GM19099 (cell line): ENCODE measurements around the gene CFAP53.
A peak's percentile ranks its signal among the peaks of the same experiment; 100 is the strongest.

Source experiments
- POLR2A ChIP-seq: IDR thresholded peaks from 3 replicates; pipeline ENCODE4 v1.6.1; 2011; ENCODE audit warnings: low read depth; ENCODE audit not compliant: insufficient read length; ENCODE audit errors: extremely low read depth

The CFAP53 gene

DNA sequence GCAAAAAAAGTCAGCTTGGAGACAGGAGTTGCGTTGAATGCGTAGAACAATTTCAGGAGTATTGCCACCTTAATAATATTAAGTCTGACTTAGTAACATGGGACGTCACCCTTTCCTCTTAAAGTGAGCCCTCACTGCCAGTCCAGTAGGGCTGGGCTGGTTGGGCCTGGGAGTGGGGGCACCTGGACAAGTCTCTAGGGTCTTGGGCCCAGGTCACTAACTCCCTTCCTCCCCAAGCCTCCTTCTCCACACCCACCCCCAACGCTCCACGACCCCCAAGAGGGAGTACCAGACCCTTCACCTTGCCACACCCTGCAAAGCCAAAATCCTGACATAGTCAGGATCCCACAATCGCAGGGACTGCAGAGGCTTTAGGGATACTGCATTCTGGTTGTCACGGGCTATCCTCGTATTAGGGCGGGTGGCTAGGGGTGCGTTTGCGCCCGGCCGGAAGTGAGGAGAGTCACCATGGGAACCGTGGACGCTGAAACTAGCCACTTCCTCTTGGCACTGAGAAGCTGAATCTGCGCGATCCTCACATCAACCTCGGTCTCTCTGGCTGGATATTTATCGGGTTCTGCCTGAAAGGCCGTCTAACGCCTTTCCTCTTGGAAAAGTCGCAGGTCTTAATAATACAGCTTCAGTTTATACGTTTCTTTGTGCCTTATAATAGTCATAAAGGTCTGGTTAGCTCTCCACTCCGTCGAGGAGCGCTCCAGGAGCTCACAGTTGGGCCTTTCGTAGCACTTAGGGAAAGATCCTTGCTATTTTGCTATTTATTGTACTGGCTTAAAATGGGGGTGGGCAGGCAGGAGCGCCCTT, 31.5 kb upstream of the CFAP53 start:
- no peak for TF ChIP-seq POLR2A

DNA sequence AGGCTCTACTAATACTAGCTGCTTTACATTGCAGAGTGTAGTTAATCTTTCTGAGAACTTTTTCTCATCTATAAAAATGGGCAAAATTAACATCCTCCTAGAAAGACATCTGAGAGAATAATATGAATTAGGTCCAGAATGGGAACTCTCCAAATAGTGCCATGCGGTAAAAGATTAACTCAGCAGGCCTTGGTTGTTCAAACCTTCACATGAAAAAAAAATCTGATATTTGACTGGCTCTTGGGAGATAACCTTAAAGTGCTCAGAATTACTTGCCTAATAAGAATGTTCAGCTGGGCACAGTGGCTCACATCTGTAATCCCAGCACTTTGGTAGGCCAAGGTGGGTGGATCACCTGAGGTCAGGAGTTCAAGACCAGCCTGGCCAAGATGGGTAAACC, 26.7 kb upstream of the CFAP53 start:
- no peak for TF ChIP-seq POLR2A

GRCh38 chr18:50289108-50289443, 22.8 kb upstream of the CFAP53 start:
- no peak for TF ChIP-seq POLR2A

GRCh38 chr18:50287441-50288347, 21.4 kb upstream of the CFAP53 start, which contains the start of gene CXXC1:
Gene CXXC1, minus strand, starts transcription at chr18:50287692. Its CDS starts 103 bp downstream, at chr18:50287589.
- TF ChIP-seq POLR2A, result peak; percentile 76

GRCh38 chr18:50287028-50287440, 20.7 kb upstream of the CFAP53 start:
- no peak for TF ChIP-seq POLR2A

GRCh38 chr18:50286391-50287027, 20.2 kb upstream of the CFAP53 start:
- TF ChIP-seq POLR2A, result no peak

DNA sequence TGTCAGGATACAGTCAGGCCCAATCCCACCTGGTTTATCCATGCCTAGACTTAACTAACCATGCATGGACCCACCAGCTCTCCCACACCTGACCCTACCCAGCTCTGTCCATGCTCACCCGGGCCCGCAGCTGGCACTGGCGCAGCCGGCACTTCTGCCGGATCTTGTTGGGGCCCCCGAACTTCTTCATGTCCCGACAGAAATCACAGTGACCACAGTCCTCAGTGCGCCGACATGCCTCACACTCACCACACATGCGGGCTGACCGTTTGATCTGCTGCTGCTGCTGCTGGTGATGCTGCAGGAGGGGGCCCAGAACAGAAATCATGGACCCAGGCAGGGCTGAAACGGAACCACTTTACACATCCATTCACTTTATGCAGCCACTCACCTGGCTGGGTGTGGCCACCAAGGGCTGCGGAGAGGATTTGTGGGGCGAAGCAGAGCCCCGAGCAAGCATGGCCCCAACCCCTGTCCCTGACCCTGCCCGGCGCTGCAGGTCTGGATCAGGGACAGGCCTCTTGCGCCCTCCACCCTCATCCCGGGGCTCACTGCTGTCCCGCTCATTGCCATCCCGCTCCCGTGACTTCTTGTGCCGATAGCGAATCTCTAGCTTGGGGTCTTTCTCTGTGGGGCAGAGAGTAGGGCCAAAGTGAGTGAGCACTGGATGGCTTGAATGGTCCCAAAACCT, 19.5 kb upstream of the CFAP53 start:
- TF ChIP-seq POLR2A, result no peak

DNA sequence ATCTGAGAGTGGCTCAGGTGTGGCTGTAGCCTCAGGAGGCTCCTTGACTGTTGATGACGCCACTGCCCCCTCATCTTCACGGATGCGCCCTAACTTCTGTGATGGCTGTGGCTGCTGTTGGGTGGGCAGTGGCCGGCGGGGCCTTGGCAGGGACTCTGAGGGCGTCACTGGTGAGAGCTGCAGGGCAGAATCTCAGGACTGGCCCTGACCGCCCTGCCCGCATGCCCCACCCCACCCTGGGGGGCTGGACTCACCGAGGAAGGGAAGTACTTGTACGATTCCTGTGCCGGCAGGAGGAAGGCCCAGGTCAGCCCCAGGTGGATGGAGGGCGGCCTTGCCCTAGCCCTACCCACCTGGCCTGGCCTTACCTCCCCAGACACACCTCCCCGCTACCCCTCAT, 18.8 kb upstream of the CFAP53 start:
- TF ChIP-seq POLR2A, result no peak

- no peak for TF ChIP-seq POLR2A
These were observed 18.1 kb upstream of the CFAP53 start for GRCh38 chr18:50284255-50284885.

GRCh38 chr18:50283469-50284209, 17.3 kb upstream of the CFAP53 start:
- no peak for TF ChIP-seq POLR2A

GRCh38 chr18:50282521-50283335, 16.4 kb upstream of the CFAP53 start:
- TF ChIP-seq POLR2A, result no peak

GRCh38 chr18:50281972-50282520, 15.8 kb upstream of the CFAP53 start:
- TF ChIP-seq POLR2A, result no peak
